GM12801 (cell line): ENCODE results near the gene UNC5C.

Experiments used
- CTCF ChIP-seq: IDR thresholded peaks from one replicate; pipeline ENCODE4 v1.5.1; 2011; ENCODE audit warnings: control low read depth; ENCODE audit not compliant: insufficient read length; ENCODE audit errors: extremely low read depth

The UNC5C gene

DNA sequence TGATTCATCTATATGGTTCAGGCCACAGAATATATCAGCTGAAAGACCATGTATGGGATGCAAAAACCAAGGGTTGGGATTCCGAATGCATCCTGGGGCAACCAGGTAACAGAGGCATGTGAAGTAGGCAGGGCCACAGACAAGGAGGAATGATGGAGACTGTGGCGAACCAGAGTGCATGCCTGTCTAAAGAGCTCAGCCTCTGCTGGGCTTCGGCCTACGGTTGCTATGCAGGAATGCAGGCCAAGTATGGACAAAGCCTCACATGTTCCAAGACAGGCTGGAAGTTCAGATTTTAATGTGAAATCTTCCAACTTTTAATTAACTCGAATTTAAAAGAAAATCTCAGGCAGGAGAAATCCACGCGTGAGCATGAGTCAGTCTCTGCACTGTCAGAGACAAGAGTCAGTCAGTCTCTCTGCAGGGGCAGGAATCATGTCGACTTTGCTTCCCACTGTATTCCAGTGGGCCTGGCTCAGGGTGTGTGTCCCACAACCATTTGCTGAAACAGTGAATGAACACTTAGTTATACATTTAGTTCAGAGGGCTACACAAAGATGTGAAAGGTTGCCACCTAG lies 344.4 kb downstream of the UNC5C start:
- TF ChIP-seq CTCF = no peak

DNA sequence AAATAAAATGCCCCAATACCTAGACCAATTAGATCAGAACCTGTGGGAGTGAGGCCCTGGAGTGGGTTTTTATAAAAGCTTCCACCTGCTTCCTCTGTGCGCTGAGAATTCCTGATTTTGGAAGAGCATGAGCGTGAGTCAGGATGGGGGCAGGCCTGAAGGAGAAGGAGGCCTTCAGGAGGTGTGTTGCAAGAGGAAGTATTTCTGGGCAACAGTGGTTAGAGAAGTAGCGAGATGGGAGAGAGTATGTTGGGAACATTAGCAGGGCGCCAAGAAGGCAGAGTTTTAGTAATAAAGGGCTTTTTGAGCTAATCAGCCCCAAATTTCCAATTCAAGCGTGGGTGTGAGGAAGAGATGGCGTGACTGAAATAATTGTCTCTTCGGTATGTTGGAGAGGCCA lies 349.8 kb downstream of the UNC5C start:
- no peak for TF ChIP-seq CTCF

GRCh38 chr4:95197353-95197752 lies 351.4 kb downstream of the UNC5C start:
- no peak for TF ChIP-seq CTCF

- no peak for TF ChIP-seq CTCF
Measured at GRCh38 chr4:95193391-95194224, 355.2 kb downstream of the UNC5C start.

DNA sequence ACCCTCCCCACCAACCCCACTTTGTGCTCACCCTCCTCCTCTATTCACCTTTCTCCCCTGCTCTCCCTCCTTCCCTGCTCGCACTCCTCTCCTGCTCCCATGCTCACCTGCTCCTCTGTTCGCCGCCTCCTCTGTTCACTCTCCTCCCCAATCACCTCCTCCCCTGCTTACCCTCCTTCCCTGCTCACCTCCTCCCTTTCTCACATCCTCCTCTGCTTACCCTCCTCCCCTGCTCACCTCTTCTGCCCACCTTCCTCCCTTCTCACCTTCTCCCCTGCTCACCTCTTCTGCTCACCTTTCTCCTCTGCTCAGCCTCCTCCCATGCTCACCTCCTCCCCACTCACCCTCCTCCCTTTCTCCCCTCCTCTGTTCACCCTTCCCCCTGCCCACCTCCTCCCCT lies 357.2 kb downstream of the UNC5C start:
- no peak for TF ChIP-seq CTCF

DNA sequence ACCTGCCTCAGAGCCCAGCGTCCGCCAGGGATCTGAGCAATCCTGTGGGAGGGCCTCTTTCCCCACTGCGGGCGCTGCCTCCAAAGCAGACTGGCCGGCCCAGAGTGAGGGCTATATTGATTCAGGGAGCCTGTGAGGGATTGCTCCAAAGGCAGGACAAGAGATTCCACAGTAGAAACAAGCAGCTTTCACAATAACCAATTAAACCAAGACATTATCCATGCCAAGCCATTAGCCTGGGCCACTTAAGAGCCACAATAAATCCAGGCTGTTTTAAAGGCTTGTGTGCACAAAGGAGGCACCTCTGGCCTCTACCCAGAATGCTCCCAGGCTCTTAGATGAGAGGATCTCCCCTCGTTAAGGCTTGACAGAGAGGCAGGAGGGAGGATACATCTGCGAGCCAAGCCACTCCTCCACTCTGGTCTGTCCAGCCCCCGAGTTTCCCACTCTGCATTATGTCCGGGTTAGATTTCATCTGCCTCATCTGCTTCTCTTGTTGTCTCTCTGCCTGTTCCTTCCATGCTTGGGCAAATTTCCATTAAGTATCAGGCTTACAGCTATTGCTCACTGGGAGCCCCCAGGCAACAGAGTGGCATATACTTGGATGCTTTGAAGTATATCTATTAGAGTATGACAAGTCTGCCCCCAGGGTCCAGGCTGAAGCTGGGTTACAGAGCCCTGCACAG lies 357.9 kb downstream of the UNC5C start:
- no peak for TF ChIP-seq CTCF

DNA sequence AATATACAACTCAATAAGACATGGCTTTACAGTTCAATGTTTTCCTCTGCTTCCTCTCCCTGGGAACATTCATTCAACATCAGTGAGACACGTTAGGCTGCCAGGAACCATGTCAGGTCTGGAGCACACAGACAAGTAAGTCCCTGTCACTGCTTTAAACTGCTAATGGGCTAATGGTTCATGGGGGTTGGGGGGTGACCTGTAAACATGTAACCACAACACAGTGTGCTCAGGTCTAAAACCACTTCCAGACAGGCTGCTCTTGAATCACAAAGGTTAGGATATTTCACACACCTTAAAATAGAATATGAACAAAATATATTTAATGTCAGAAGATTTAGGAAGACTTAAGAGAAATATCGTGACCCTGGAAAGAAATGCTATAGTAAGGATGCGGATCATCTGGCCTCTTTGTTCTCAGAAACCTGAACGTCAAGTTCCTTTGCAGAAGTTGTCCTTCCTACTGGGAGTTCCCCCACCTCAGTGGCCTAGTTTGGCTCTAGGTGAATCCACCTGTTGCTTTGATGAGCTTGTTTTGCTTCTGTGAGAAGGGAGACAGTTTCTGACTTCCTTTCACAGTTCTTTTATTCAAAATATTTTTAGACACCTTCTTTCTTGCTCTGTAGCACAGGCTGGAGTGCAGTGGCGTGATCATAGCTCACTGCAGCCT lies 359.9 kb downstream of the UNC5C start:
- TF ChIP-seq CTCF = no peak
